HepG2 (cell line): ENCODE measurements around the gene YEATS4. TPM values are rescaled to one million over a fixed set of nuclear protein-coding genes. Genes with fewer than 3 reads are reported as not detected.

Experiments
- ADNP ChIP-seq: sonication (generic); formaldehyde crosslinking; IDR thresholded peaks from 2 replicates; pipeline ENCODE4 v1.4.0; 2020; ENCODE audit warnings: missing genetic modification reagents
- DMAP1 ChIP-seq: IDR thresholded peaks from 2 replicates; pipeline ENCODE4 v1.6.1; 2016
- FOXP4 ChIP-seq: sonication (generic); formaldehyde crosslinking; IDR thresholded peaks from 2 replicates; pipeline ENCODE4 v1.4.0; 2020; ENCODE audit warnings: missing genetic modification reagents
- GPN1 ChIP-seq: sonication (generic); formaldehyde crosslinking; IDR thresholded peaks from 2 replicates; pipeline ENCODE4 v1.5.1; 2020; ENCODE audit warnings: missing genetic modification reagents, borderline replicate concordance
- MLX ChIP-seq: IDR thresholded peaks from 2 replicates; pipeline ENCODE4 v1.6.1; 2016
- RARG ChIP-seq: sonication (generic); formaldehyde crosslinking; IDR thresholded peaks from 2 replicates; pipeline ENCODE4 v1.4.0; 2020; ENCODE audit warnings: low read depth, mild to moderate bottlenecking, missing genetic modification reagents
- SMC3 ChIP-seq: IDR thresholded peaks from 2 replicates; pipeline ENCODE4 v1.6.1; 2011; ENCODE audit warnings: low read length, improper control_type of control experiment
- STAG1 ChIP-seq: sonication (generic); formaldehyde crosslinking; IDR thresholded peaks from 2 replicates; pipeline ENCODE4 v1.4.0; 2020; ENCODE audit warnings: missing genetic modification reagents
- ZNF331 ChIP-seq: sonication (generic); formaldehyde crosslinking; IDR thresholded peaks from 2 replicates; pipeline ENCODE4 v1.4.0; 2020; ENCODE audit warnings: missing genetic modification reagents
- ZNF503 ChIP-seq: sonication (generic); formaldehyde crosslinking; IDR thresholded peaks from 2 replicates; pipeline ENCODE4 v1.4.0; 2020; ENCODE audit warnings: missing genetic modification reagents
- ZNF572 ChIP-seq: sonication (generic); formaldehyde crosslinking; IDR thresholded peaks from 2 replicates; pipeline ENCODE4 v1.5.1; 2020; ENCODE audit warnings: mild to moderate bottlenecking, missing genetic modification reagents
- ZNF607 ChIP-seq: sonication (generic); formaldehyde crosslinking; IDR thresholded peaks from 2 replicates; pipeline ENCODE4 v1.5.1; 2020; ENCODE audit warnings: missing genetic modification reagents, mild to moderate bottlenecking, borderline replicate concordance
- ZNF772 ChIP-seq: sonication (generic); formaldehyde crosslinking; IDR thresholded peaks from 2 replicates; pipeline ENCODE4 v1.5.0; 2020; ENCODE audit warnings: mild to moderate bottlenecking, missing genetic modification reagents
- polyA plus RNA-seq, 8 experiments: library from polyadenylated mRNA; depleted of rRNA in 3 of 8; stranded (reverse) in 7 of 8; unstranded in 1 of 8; fragments of >200 nt; fragmentation: Illumina TruSeq in 4 of 8; extraction: Trizol in 4 of 8; gene quantifications; 2 replicates each; pipeline versions ENCODE4 v1.2.1 to v1.2.3, GENCODE V29; 2011 to 2016; ENCODE audit warnings: low read depth in 4 of 8, missing spikeins in 1 of 8, mixed read lengths in 1 of 8; ENCODE audit not compliant: insufficient read depth in 1 of 8
- total RNA-seq, 5 experiments: library from RNA; depleted of rRNA; stranded (reverse); fragments of >200 nt; fragmentation: Illumina TruSeq; extraction: Trizol; gene quantifications; 2 replicates each; pipeline ENCODE4 v1.2.3, GENCODE V29; 2016; ENCODE audit warnings: low read depth in 1 of 5
- TF ChIP-seq, protein P1 (sequence below): sonication (generic); formaldehyde crosslinking; IDR thresholded peaks from 2 replicates; pipeline ENCODE4 v1.5.1; 2020; ENCODE audit warnings: mild to moderate bottlenecking, missing genetic modification reagents, moderate library complexity
- TF ChIP-seq, protein P2 (sequence below): IDR thresholded peaks from 2 replicates; pipeline ENCODE4 v1.6.1; 2012; ENCODE audit warnings: low read depth, low read length, improper control_type of control experiment
- TF ChIP-seq, protein P3 (sequence below): sonication (generic); formaldehyde crosslinking; conservative IDR thresholded peaks from 2 replicates; pipeline ENCODE4 v1.4.0; 2020; ENCODE audit warnings: missing genetic modification reagents

YEATS4 gene
- total and polyA plus RNA-seq, 2 of the 13 experiments (the other 11 are each of a cell fraction or from before 2014, with no cell fraction given): 16.8 to 45.0 TPM

GRCh38 chr12:69415471-69416275, 56.1 kb downstream of the YEATS4 start (continued):
- TF ChIP-seq FOXP4 (CRISPR knock-in tag) (no peak; the same call in 1 of the 2 replicates), ZNF503 (no peak), GPN1 (CRISPR knock-in tag) (no peak), ZNF772 (CRISPR knock-in tag) (0 out of 2 replicates have a peak, but pooled peaks have one; percentile 22), MLX (CRISPR knock-in tag) (no peak), ADNP (CRISPR knock-in tag) (no peak), ZNF331 (CRISPR knock-in tag) (peak; percentile 26; the same call in 1 of the 2 replicates), ZNF572 (CRISPR knock-in tag) (no peak; the same call in 1 of the 2 replicates), STAG1 (CRISPR knock-in tag) (peak; percentile 60), SMC3 (peak; percentile 24; the same call in 1 of the 2 replicates), DMAP1 (CRISPR knock-in tag) (peak; percentile 12; the same call in 1 of the 2 replicates), RARG (CRISPR knock-in tag) (no peak), ZNF607 (CRISPR knock-in tag) (no peak)
- TF ChIP-seq, protein P1, sequence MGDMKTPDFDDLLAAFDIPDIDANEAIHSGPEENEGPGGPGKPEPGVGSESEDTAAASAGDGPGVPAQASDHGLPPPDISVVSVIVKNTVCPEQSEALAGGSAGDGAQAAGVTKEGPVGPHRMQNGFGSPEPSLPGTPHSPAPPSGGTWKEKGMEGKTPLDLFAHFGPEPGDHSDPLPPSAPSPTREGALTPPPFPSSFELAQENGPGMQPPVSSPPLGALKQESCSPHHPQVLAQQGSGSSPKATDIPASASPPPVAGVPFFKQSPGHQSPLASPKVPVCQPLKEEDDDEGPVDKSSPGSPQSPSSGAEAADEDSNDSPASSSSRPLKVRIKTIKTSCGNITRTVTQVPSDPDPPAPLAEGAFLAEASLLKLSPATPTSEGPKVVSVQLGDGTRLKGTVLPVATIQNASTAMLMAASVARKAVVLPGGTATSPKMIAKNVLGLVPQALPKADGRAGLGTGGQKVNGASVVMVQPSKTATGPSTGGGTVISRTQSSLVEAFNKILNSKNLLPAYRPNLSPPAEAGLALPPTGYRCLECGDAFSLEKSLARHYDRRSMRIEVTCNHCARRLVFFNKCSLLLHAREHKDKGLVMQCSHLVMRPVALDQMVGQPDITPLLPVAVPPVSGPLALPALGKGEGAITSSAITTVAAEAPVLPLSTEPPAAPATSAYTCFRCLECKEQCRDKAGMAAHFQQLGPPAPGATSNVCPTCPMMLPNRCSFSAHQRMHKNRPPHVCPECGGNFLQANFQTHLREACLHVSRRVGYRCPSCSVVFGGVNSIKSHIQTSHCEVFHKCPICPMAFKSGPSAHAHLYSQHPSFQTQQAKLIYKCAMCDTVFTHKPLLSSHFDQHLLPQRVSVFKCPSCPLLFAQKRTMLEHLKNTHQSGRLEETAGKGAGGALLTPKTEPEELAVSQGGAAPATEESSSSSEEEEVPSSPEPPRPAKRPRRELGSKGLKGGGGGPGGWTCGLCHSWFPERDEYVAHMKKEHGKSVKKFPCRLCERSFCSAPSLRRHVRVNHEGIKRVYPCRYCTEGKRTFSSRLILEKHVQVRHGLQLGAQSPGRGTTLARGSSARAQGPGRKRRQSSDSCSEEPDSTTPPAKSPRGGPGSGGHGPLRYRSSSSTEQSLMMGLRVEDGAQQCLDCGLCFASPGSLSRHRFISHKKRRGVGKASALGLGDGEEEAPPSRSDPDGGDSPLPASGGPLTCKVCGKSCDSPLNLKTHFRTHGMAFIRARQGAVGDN (CRISPR knock-in tag): peak; percentile 48
- TF ChIP-seq, protein P2, sequence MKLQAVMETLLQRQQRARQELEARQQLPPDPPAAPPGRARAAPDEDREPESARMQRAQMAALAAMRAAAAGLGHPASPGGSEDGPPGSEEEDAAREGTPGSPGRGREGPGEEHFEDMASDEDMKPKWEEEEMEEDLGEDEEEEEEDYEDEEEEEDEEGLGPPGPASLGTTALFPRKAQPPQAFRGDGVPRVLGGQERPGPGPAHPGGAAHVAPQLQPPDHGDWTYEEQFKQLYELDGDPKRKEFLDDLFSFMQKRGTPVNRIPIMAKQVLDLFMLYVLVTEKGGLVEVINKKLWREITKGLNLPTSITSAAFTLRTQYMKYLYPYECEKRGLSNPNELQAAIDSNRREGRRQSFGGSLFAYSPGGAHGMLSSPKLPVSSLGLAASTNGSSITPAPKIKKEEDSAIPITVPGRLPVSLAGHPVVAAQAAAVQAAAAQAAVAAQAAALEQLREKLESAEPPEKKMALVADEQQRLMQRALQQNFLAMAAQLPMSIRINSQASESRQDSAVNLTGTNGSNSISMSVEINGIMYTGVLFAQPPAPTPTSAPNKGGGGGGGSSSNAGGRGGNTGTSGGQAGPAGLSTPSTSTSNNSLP: no peak
- TF ChIP-seq, protein P3, sequence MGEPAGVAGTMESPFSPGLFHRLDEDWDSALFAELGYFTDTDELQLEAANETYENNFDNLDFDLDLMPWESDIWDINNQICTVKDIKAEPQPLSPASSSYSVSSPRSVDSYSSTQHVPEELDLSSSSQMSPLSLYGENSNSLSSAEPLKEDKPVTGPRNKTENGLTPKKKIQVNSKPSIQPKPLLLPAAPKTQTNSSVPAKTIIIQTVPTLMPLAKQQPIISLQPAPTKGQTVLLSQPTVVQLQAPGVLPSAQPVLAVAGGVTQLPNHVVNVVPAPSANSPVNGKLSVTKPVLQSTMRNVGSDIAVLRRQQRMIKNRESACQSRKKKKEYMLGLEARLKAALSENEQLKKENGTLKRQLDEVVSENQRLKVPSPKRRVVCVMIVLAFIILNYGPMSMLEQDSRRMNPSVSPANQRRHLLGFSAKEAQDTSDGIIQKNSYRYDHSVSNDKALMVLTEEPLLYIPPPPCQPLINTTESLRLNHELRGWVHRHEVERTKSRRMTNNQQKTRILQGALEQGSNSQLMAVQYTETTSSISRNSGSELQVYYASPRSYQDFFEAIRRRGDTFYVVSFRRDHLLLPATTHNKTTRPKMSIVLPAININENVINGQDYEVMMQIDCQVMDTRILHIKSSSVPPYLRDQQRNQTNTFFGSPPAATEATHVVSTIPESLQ: no peak
